H1 (cell line): ENCODE measurements around the gene MGMT. TPM values are rescaled to one million over a fixed set of nuclear protein-coding genes. Genes with fewer than 3 reads are reported as not detected.
A peak's percentile ranks its signal among the peaks of the same experiment; 100 is the strongest.

Experiments used
- CTCF ChIA-PET: fragments of 300-600 bp; sonication (Branson Sonifier 250); formaldehyde crosslinking; loops from one replicate; lab custom pipeline; 2021; ENCODE audit not compliant: partially characterized antibody; lab: Charles Lee
- POLR2A ChIA-PET: fragments of 300-600 bp; sonication (Branson Sonifier 250); formaldehyde crosslinking; loops from one replicate; lab custom pipeline; 2021; ENCODE audit warnings: inconsistent platforms; ENCODE audit not compliant: partially characterized antibody; lab: Charles Lee
- DNase-seq, 2 experiments: peaks; one replicate each; pipeline versions ENCODE4 v3.0.0 to v3.0.0-alpha.2; 2010 to 2022; ENCODE audit warnings: low spot score in 2 of 2, low read depth in 1 of 2, mixed read lengths in 1 of 2
- FAIRE-seq: peaks from 2 replicates; lab custom pipeline; 2011; peaks lifted over from hg19 to GRCh38; lab: Jason Lieb, UNC
- H2AFZ ChIP-seq: 2 replicates; pipeline ENCODE4 v1.8.1; 2012; ENCODE audit warnings: low read length, inconsistent platforms
- H2AK5ac ChIP-seq: 2 replicates; pipeline ENCODE4 v1.6.1; 2013; ENCODE audit warnings: low read depth, low read length
- H2BK120ac ChIP-seq: replicated peaks from 2 replicates; pipeline ENCODE3; 2013; ENCODE audit warnings: low read depth, low read length, inconsistent platforms
- H2BK12ac ChIP-seq: 2 replicates; pipeline ENCODE4 v1.6.1; 2013; ENCODE audit warnings: low read depth, low read length
- H2BK15ac ChIP-seq: 2 replicates; pipeline ENCODE4 v1.6.1; 2013; ENCODE audit warnings: low read length
- H2BK20ac ChIP-seq: 2 replicates; pipeline ENCODE4 v1.6.1; 2013; ENCODE audit warnings: low read length
- H2BK5ac ChIP-seq: 2 replicates; pipeline ENCODE4 v1.6.1; 2013; ENCODE audit warnings: low read depth, low read length
- H3K14ac ChIP-seq: 2 replicates; pipeline ENCODE4 v1.6.1; 2013; ENCODE audit warnings: inconsistent platforms; ENCODE audit not compliant: insufficient read length
- H3K18ac ChIP-seq: 2 replicates; pipeline ENCODE4 v1.6.1; 2013; ENCODE audit warnings: low read length; ENCODE audit errors: extremely low read depth
- H3K23ac ChIP-seq: 2 replicates; pipeline ENCODE4 v1.6.1; 2013; ENCODE audit warnings: inconsistent platforms; ENCODE audit not compliant: insufficient read length
- H3K23me2 ChIP-seq: 2 replicates; pipeline ENCODE4 v1.6.1; 2013; ENCODE audit warnings: low read depth, low read length
- H3K27ac ChIP-seq: 2 replicates; pipeline ENCODE4 v1.6.1; 2011; ENCODE audit warnings: low read depth, low read length, inconsistent platforms
- H3K27me3 ChIP-seq, 4 experiments: replicated peaks in 1 of 4; 1 replicate in 1 of 4; 2 replicates in 3 of 4; pipeline versions ENCODE4 v1.6.1 to v1.8.1; 2011 to 2013; ENCODE audit warnings: low read length in 3 of 4, mild to moderate bottlenecking in 3 of 4, inconsistent platforms in 2 of 4, mixed read lengths in 2 of 4, moderate library complexity in 1 of 4; ENCODE audit not compliant: control insufficient read depth in 3 of 4, insufficient read depth in 3 of 4; ENCODE audit errors: extremely low read depth in 1 of 4
- H3K36me3 ChIP-seq, 4 experiments: 2 replicates each; pipeline versions ENCODE4 v1.6.1 to v1.8.1; 2011 to 2013; ENCODE audit warnings: mild to moderate bottlenecking in 4 of 4, low read length in 3 of 4, moderate library complexity in 2 of 4, control low read depth in 1 of 4, inconsistent platforms in 1 of 4; ENCODE audit not compliant: insufficient read depth in 4 of 4, control insufficient read depth in 2 of 4
- H3K4ac ChIP-seq: replicated peaks from 2 replicates; pipeline ENCODE3; 2013; ENCODE audit warnings: low read length, low read depth, mixed read lengths, inconsistent platforms; ENCODE audit not compliant: insufficient read length
- H3K4me1 ChIP-seq, 4 experiments: replicated peaks in 1 of 4; 1 replicate in 1 of 4; 2 replicates in 3 of 4; pipeline versions ENCODE4 v1.6.1 to v1.8.1; 2011 to 2013; ENCODE audit warnings: low read length in 3 of 4, inconsistent platforms in 2 of 4, mixed read lengths in 1 of 4; ENCODE audit not compliant: insufficient read depth in 4 of 4, control insufficient read depth in 3 of 4
- H3K4me2 ChIP-seq, 2 experiments: 2 replicates each; pipeline versions ENCODE4 v1.6.1 to v1.8.1; 2011 to 2013; ENCODE audit warnings: low read depth in 2 of 2, low read length in 2 of 2, control low read depth in 1 of 2, inconsistent platforms in 1 of 2, mild to moderate bottlenecking in 1 of 2; ENCODE audit not compliant: insufficient read depth in 1 of 2
- H3K4me3 ChIP-seq, 4 experiments: fragments of 200-600, 300-600 bp in 1 of 4; sonication (generic), shearing (Covaris generic), sonication (Bioruptor Twin) in 1 of 4; 2 replicates each; pipeline versions ENCODE4 v1.5.1 to v1.8.1; 2011 to 2016; ENCODE audit warnings: low read length in 4 of 4, low read depth in 3 of 4, control low read depth in 2 of 4, inconsistent platforms in 2 of 4, mild to moderate bottlenecking in 2 of 4, mixed read lengths in 1 of 4, moderate library complexity in 1 of 4; ENCODE audit not compliant: insufficient read depth in 2 of 4; ENCODE audit errors: extremely low read depth in 1 of 4
- H3K56ac ChIP-seq: replicated peaks from 2 replicates; pipeline ENCODE3; 2013; ENCODE audit warnings: low read depth, mild to moderate bottlenecking, mixed read lengths, low read length, inconsistent platforms; ENCODE audit not compliant: insufficient read length
- H3K79me1 ChIP-seq: 2 replicates; pipeline ENCODE4 v1.6.1; 2013; ENCODE audit warnings: low read depth, low read length, control low read depth
- H3K79me2 ChIP-seq, 2 experiments: 2 replicates each; pipeline versions ENCODE4 v1.6.1 to v1.8.1; 2012 to 2013; ENCODE audit warnings: low read length in 2 of 2, mild to moderate bottlenecking in 2 of 2, inconsistent platforms in 1 of 2; ENCODE audit not compliant: insufficient read depth in 2 of 2, control insufficient read depth in 1 of 2
- H3K9ac ChIP-seq, 4 experiments: replicated peaks in 1 of 4; 1 replicate in 1 of 4; 2 replicates in 3 of 4; pipeline versions ENCODE4 v1.6.1 to v1.8.1; 2011 to 2013; ENCODE audit warnings: low read depth in 3 of 4, low read length in 3 of 4, control low read depth in 2 of 4, mild to moderate bottlenecking in 2 of 4, moderate library complexity in 2 of 4, inconsistent platforms in 1 of 4; ENCODE audit errors: extremely low read depth in 1 of 4
- H3K9me3 ChIP-seq, 2 experiments: 2 replicates each; pipeline versions ENCODE4 v1.6.1 to v1.8.1; 2012 to 2013; ENCODE audit warnings: mild to moderate bottlenecking in 2 of 2, moderate library complexity in 2 of 2, control low read depth in 1 of 2, inconsistent platforms in 1 of 2, low read depth in 1 of 2, low read length in 1 of 2, mixed read lengths in 1 of 2; ENCODE audit not compliant: insufficient read depth in 2 of 2
- H4K20me1 ChIP-seq, 2 experiments: replicated peaks in 1 of 2; 2 replicates each; pipeline versions ENCODE3 to v1.8.1; 2011 to 2013; ENCODE audit warnings: inconsistent platforms in 2 of 2, low read length in 2 of 2, mild to moderate bottlenecking in 1 of 2; ENCODE audit not compliant: insufficient read depth in 2 of 2, control insufficient read depth in 1 of 2
- H4K5ac ChIP-seq: 2 replicates; pipeline ENCODE4 v1.6.1; 2013; ENCODE audit warnings: low read length, low read depth, mixed read lengths, inconsistent platforms; ENCODE audit not compliant: insufficient read length
- H4K8ac ChIP-seq: 2 replicates; pipeline ENCODE4 v1.8.0; 2013; ENCODE audit warnings: mild to moderate bottlenecking, moderate library complexity, low read length, inconsistent platforms; ENCODE audit not compliant: insufficient read depth; ENCODE audit errors: extremely low read depth
- H4K91ac ChIP-seq: replicated peaks from 2 replicates; pipeline ENCODE3; 2013; ENCODE audit warnings: low read length, mixed read lengths, inconsistent platforms; ENCODE audit not compliant: insufficient read length
- CTCF ChIP-seq, 3 experiments: IDR thresholded peaks; 1 replicate in 2 of 3; 2 replicates in 1 of 3; pipeline versions ENCODE4 v1.5.1 to v1.6.1; 2011; ENCODE audit warnings: low read length in 3 of 3, mild to moderate bottlenecking in 3 of 3, inconsistent platforms in 2 of 3, low read depth in 1 of 3, moderate library complexity in 1 of 3; ENCODE audit not compliant: insufficient read depth in 1 of 3; ENCODE audit errors: control extremely low read depth in 1 of 3
- EZH2 ChIP-seq: fragments of 200-600 bp; sonication (generic); IDR thresholded peaks from 2 replicates; pipeline ENCODE4 v1.7.1; 2012; ENCODE audit warnings: low read depth, mild to moderate bottlenecking, moderate library complexity, low read length, inconsistent platforms; ENCODE audit not compliant: severe bottlenecking
- GTF2F1 ChIP-seq: IDR thresholded peaks from 2 replicates; pipeline ENCODE4 v1.6.1; 2012; ENCODE audit warnings: low read depth, low read length, improper control_type of control experiment, borderline replicate concordance
- KDM5A ChIP-seq: fragments of 200-600 bp; IDR thresholded peaks from 2 replicates; pipeline ENCODE4 v1.7.1; 2012; ENCODE audit warnings: mild to moderate bottlenecking, low read length, inconsistent platforms, mixed read lengths
- RNF2 ChIP-seq: fragments of 200-900, 300-1000 bp; sonication (generic); IDR thresholded peaks from 2 replicates; pipeline ENCODE4 v1.7.1; 2016; ENCODE audit warnings: borderline replicate concordance, low read depth, mild to moderate bottlenecking, antibody characterized with exemption, low read length; ENCODE audit not compliant: poor library complexity, severe bottlenecking; ENCODE audit errors: missing control alignments
- SIRT6 ChIP-seq: IDR thresholded peaks from one replicate; pipeline ENCODE4 v1.7.1; 2012; ENCODE audit warnings: low read length, inconsistent platforms
- TAF1 ChIP-seq: IDR thresholded peaks from 2 replicates; pipeline ENCODE4 v1.6.1; 2011; ENCODE audit warnings: mild to moderate bottlenecking, low read depth, low read length
- TCF12 ChIP-seq: IDR thresholded peaks from 2 replicates; pipeline ENCODE4 v1.6.1; 2011; ENCODE audit warnings: low read depth, mild to moderate bottlenecking, low read length
- WGBS, 2 experiments: shearing (Covaris generic) in 1 of 2; methylation state at CpG; one replicate each; pipeline versions ENCODE4 v1.1.6 to v1.1.7; 2013 to 2015; ENCODE audit warnings: low lambda C conversion rate in 2 of 2, mixed read lengths in 2 of 2, inconsistent platforms in 1 of 2, low coverage in 1 of 2, missing lambda C conversion rate in 1 of 2; ENCODE audit not compliant: insufficient replicate concordance in 2 of 2, insufficient coverage in 1 of 2, insufficient read length in 1 of 2; ENCODE audit errors: extremely low coverage in 1 of 2, missing lambda C conversion rate in 1 of 2; 5-methylcytosine and 5-hydroxymethylcytosine counted together
- polyA plus RNA-seq, 7 experiments: library from polyadenylated mRNA; depleted of rRNA in 3 of 7; stranded (reverse) in 5 of 7; unstranded in 2 of 7; fragments of >200 nt in 5 of 7; fragments of 200-250 nt in 2 of 7; gene quantifications; 1 replicate in 5 of 7; 2 replicates in 1 of 7; 4 replicates in 1 of 7; pipeline versions ENCODE4 v1.2.1 to v1.2.3, GENCODE V29; 2011 to 2013; ENCODE audit warnings: missing spikeins in 2 of 7, mixed read lengths in 2 of 7
- total RNA-seq: library from RNA; stranded (reverse); fragmentation: NEBNext Ultra II Directional; extraction: Animal tissue kit (Norgen Biotek cat#: 25700); gene quantifications from 2 replicates; pipeline ENCODE4 v1.2.1, GENCODE V29; 2021

MGMT gene
- total and polyA plus RNA-seq, 2 of the 8 experiments (the other 6 are each of a cell fraction or from before 2014, with no cell fraction given) = 9.9 to 10.7 TPM

GRCh38 chr10:129523723-129524316 lies 56.8 kb downstream of the MGMT start:
- Histone ChIP-seq H3K4me1 (peaks cover 0 to 12% (median 10%) of the 10 kb centered on the region in 4 experiments; a peak in 6 of 7 replicates), H3K56ac (no peak overlapping the region), H3K4ac (peak overlapping the region; percentile 32), H3K36me3 (no peaks in the 10 kb centered on the region), H3K18ac (no peak overlapping the region), H3K4me2 (no peak overlapping the region), H3K9ac (no peak overlapping the region), H3K27ac (no peak overlapping the region), H4K5ac (no peak overlapping the region), H3K79me1 (no peaks in the 10 kb centered on the region; the same call in 1 of the 2 replicates), H3K23ac (no peak overlapping the region), H2BK5ac (no peak overlapping the region), H2BK15ac (no peak overlapping the region), H4K8ac (no peak overlapping the region), H3K79me2 (no peaks in the 10 kb centered on the region; a peak in 1 of 4 replicates), H2AK5ac (0 out of 2 replicates have a peak overlapping the region, but pooled peaks have one; percentile 86), H3K27me3 (no peaks in the 10 kb centered on the region), H4K20me1 (no peaks in the 10 kb centered on the region), H4K91ac (no peak overlapping the region), H3K23me2 (no peaks in the 10 kb centered on the region), H3K9me3 (0 out of 4 replicates have a peak, but pooled peaks cover 0 to 3% of the 10 kb centered on the region in 2 experiments), H2BK120ac (no peak overlapping the region), H2BK12ac (0 out of 2 replicates have a peak overlapping the region, but pooled peaks have one; percentile 80), H2BK20ac (no peak overlapping the region), H2AFZ (no peak overlapping the region), H3K14ac (no peak overlapping the region), H3K4me3 (no peak overlapping the region)
- DNase-seq = no peak
- CTCF ChIA-PET = no interaction called here
- 82% methylated on average over 11 of the region's 11 CpGs; no CpG with 5 or more reads in 1 of the 2 experiments for WGBS, 2 experiments
- POLR2A ChIA-PET = interaction anchor here (0.6 kb wide), 1 partner anchor 72 kb away, joined by 3 read pairs; no protein-coding TSS in a partner anchor
- FAIRE-seq = no peak
- TF ChIP-seq KDM5A (no peak), GTF2F1 (no peak), RNF2 (no peak), EZH2 (no peak), TAF1 (no peak), CTCF (IDR thresholded peaks at IDR 0.05; ENCODE audit: control extremely low read depth in 1 of 3, insufficient read depth in 1 of 3, low read depth in 1 of 3, low read length in 3 of 3) (no peak), SIRT6 (no peak), TCF12 (no peak)
